A673 (cell line): ENCODE results near the gene SMAD3. TPM values are rescaled to one million over a fixed set of nuclear protein-coding genes. Genes with fewer than 3 reads are reported as not detected.

Source experiments
- BruUV-seq: library from RNA; stranded (reverse); fragments of 400-500 nt; replicated peaks from 2 replicates; lab custom pipeline; 2021; lab: Mats Ljungman, UMichigan
- CTCF ChIA-PET: fragments of 300-600 bp; sonication (Branson Sonifier 250); formaldehyde crosslinking; loops from one replicate; lab custom pipeline; 2022; ENCODE audit warnings: antibody characterized with exemption; lab: Charles Lee
- POLR2A ChIA-PET: fragments of 300-600 bp; sonication (Branson Sonifier 250); formaldehyde crosslinking; loops from one replicate; lab custom pipeline; 2022; ENCODE audit warnings: antibody characterized with exemption; ENCODE audit not compliant: low non-redundant PET; lab: Charles Lee
- DNase-seq: peaks from one replicate; pipeline ENCODE4 v3.0.0-alpha.2; 2015; ENCODE audit warnings: low spot score
- H3K27ac ChIP-seq: fragments of 200-600 bp; sonication (generic); 2 replicates; pipeline ENCODE4 v1.5.1; 2016; ENCODE audit warnings: mixed run types, low read depth, mild to moderate bottlenecking, mixed read lengths, antibody characterized with exemption, low read length; ENCODE audit not compliant: poor library complexity, severe bottlenecking
- H3K27me3 ChIP-seq: fragments of 200-600 bp; sonication (generic); replicated peaks from 2 replicates; pipeline ENCODE4 v1.6.1; 2017; ENCODE audit warnings: mixed run types, low read depth, mild to moderate bottlenecking, mixed read lengths, antibody characterized with exemption, low read length; ENCODE audit not compliant: insufficient read depth, poor library complexity
- H3K36me3 ChIP-seq: fragments of 200-600 bp; sonication (generic); 2 replicates; pipeline ENCODE4 v1.6.1; 2016; ENCODE audit warnings: mixed run types, mild to moderate bottlenecking, mixed read lengths, antibody characterized with exemption, low read length; ENCODE audit not compliant: insufficient read depth, poor library complexity, severe bottlenecking
- H3K4me1 ChIP-seq: fragments of 200-600 bp; sonication (generic); 2 replicates; pipeline ENCODE4 v1.6.1; 2017; ENCODE audit warnings: mixed run types, mild to moderate bottlenecking, mixed read lengths, antibody characterized with exemption, low read length; ENCODE audit not compliant: insufficient read depth, poor library complexity, severe bottlenecking
- H3K4me3 ChIP-seq: fragments of 200-600 bp; sonication (generic); 2 replicates; pipeline ENCODE4 v1.5.1; 2016; ENCODE audit warnings: low read depth, mixed run types, mild to moderate bottlenecking, mixed read lengths, low read length; ENCODE audit not compliant: poor library complexity, severe bottlenecking
- H3K9me3 ChIP-seq: fragments of 200-600 bp; sonication (generic); 2 replicates; pipeline ENCODE4 v1.6.1; 2016; ENCODE audit warnings: mixed run types, low read depth, mild to moderate bottlenecking, mixed read lengths, antibody characterized with exemption, low read length; ENCODE audit not compliant: poor library complexity, severe bottlenecking
- EZH2 ChIP-seq: fragments of 200-600 bp; sonication (generic); IDR thresholded peaks from 2 replicates; pipeline ENCODE4 v1.6.1; 2017; ENCODE audit warnings: borderline replicate concordance, low read depth, mild to moderate bottlenecking, mixed read lengths, antibody characterized with exemption, low read length; ENCODE audit not compliant: poor library complexity, severe bottlenecking
- intact Hi-C: fragments of 100-400 bp; cut with micrococcal nuclease; formaldehyde crosslinking; loops from one replicate; pipeline ENCODE4 v1.10.0; 2022; ENCODE audit not compliant: unreplicated experiment
- total RNA-seq: library from RNA; stranded (reverse); gene quantifications from 2 replicates; pipeline ENCODE4 v1.2.3, GENCODE V29; 2021
- TF ChIP-seq, protein P1 (sequence below): fragments of 300-800, 200-600 bp; sonication (generic); conservative IDR thresholded peaks from 2 replicates; pipeline ENCODE4 v1.5.1; 2017; ENCODE audit warnings: low read depth, mild to moderate bottlenecking, antibody characterized with exemption, low read length, moderate library complexity, mixed read lengths

The SMAD3 gene
- total RNA-seq, 1 experiment from 2014 or later: 31.0 TPM

DNA sequence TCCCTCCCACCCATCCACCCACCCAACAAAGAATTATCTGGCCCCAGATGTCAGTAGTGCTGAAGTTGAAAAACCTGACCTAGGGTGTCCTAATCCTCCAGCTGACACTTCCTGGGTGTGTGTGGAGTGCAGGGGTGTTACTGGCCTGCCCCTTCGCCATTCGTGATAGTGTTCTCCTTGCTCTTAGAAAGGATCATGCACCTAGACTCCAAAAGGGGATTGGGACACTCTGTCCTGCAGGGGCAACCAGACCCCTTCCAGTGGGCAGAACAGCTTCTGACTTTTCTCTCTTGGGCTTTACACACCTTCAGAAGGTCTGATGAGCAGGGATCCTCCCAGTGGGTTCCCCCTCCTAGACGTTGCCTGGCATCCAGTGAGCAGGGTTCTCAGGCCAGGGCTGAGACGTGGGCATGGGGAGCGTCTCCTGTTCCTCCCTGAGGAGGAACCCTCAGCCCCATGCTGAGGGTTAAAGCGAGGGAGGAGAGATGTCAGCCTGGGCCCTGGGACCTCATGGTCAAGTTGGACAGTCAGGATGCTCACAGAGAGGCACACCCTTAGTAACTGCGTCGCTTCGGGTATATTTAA is 114.1 kb downstream of the SMAD3 start:
- Histone ChIP-seq H3K4me1 (peaks cover 39% of the 10 kb centered on the region), H3K36me3 (no peaks in the 10 kb centered on the region), H3K27ac (no peak overlapping the region), H3K9me3 (no peaks in the 10 kb centered on the region), H3K4me3 (no peak overlapping the region), H3K27me3 (no peaks in the 10 kb centered on the region)
- no peak for DNase-seq
- no TSS peak for BruUV-seq
- POLR2A ChIA-PET: no interaction called here
- CTCF ChIA-PET: no interaction called here
- TF ChIP-seq EZH2: no peak
- TF ChIP-seq, protein P1, sequence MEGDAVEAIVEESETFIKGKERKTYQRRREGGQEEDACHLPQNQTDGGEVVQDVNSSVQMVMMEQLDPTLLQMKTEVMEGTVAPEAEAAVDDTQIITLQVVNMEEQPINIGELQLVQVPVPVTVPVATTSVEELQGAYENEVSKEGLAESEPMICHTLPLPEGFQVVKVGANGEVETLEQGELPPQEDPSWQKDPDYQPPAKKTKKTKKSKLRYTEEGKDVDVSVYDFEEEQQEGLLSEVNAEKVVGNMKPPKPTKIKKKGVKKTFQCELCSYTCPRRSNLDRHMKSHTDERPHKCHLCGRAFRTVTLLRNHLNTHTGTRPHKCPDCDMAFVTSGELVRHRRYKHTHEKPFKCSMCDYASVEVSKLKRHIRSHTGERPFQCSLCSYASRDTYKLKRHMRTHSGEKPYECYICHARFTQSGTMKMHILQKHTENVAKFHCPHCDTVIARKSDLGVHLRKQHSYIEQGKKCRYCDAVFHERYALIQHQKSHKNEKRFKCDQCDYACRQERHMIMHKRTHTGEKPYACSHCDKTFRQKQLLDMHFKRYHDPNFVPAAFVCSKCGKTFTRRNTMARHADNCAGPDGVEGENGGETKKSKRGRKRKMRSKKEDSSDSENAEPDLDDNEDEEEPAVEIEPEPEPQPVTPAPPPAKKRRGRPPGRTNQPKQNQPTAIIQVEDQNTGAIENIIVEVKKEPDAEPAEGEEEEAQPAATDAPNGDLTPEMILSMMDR: no peak
- intact Hi-C loops: no loop called here

DNA sequence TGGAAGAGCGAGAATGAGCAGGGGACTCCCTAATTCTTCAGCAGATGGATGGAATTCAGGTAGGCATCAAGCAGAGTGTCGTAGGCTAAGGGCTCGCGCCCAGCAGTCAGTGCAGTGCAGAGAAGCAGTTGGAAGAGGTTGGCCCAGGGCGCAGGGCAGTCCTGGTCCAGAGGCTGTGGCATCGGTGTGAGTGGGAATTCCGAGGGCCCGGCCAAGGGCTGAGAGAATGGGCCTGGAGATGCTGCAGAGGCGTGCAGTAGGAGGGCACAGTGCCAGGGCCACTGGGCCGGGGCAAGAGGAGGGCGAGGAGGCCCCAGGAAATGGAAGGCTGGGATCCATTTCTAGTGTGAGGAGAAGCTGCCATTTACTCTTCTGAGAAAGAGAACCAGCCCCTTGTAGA is 114.6 kb downstream of the SMAD3 start:
- CTCF ChIA-PET: no interaction called here
- Histone ChIP-seq H3K4me1 (peaks cover 34% of the 10 kb centered on the region), H3K27ac (no peak overlapping the region), H3K36me3 (peaks cover 3% of the 10 kb centered on the region), H3K4me3 (no peak overlapping the region), H3K9me3 (no peaks in the 10 kb centered on the region), H3K27me3 (no peaks in the 10 kb centered on the region)
- intact Hi-C loops: loop anchor here (10.0 kb wide), 1 partner anchor 215 kb away; no protein-coding TSS in a partner anchor
- TF ChIP-seq EZH2: no peak
- TF ChIP-seq, protein P1: no peak
- DNase-seq: no peak
- POLR2A ChIA-PET: no interaction called here
- BruUV-seq: no TSS peak

DNA sequence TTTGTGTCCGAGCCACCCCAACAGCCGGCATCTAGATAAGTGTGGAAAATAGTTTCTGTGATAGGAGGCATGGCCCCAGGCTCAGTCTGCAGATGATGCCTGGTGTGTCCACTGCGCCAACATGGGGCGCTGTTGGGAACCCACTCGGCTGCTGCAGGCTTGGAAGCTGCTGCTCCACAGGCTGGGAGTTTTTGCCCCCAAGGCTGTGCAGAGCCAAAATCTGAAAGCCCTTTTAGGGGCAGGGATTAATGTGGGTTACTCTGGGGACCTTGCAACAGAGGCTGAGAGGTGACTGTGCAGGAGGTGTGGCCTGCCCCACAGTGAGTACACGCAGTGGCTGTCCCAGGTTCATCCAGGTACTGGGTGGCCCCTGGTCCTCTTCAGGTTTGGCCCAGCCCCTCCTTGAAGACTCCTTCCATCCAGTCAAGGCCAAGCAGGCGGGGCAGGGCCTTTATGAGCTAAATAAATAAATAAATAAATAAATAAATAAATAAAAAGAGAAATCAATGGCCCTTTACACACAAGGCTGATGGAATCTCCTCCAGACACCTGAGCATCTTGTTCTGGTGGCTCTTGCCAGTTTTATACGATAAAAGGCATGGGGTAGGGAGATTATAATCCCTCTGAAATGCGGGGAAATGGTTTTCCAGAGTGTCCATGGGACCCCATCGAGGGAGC is 115.3 kb downstream of the SMAD3 start:
- BruUV-seq: no TSS peak
- intact Hi-C loops: loop anchor here (10.0 kb wide), 1 partner anchor 216 kb away; no protein-coding TSS in a partner anchor
- ChIA-PET CTCF (interaction anchor here (0.6 kb wide), 1 partner anchor 186 kb away, joined by 3 read pairs; no protein-coding TSS in a partner anchor), POLR2A (no interaction called here)
- no peak for DNase-seq
- Histone ChIP-seq H3K27ac (no peak overlapping the region), H3K36me3 (peaks cover 3% of the 10 kb centered on the region), H3K4me3 (no peak overlapping the region), H3K9me3 (no peaks in the 10 kb centered on the region), H3K4me1 (peaks cover 28% of the 10 kb centered on the region), H3K27me3 (no peaks in the 10 kb centered on the region)
- TF ChIP-seq EZH2: no peak
- TF ChIP-seq, protein P1: peak; percentile 41
